Liver (tissue), 3 donors: ENCODE results near the gene RGS3.

Experiments
- FOXA2 ChIP-seq: IDR thresholded peaks from 2 replicates; pipeline ENCODE4 v1.6.1; 2016; ENCODE audit warnings: antibody characterized with exemption
- GABPA ChIP-seq, 2 donors: IDR thresholded peaks in 1 of 2; conservative IDR thresholded peaks in 1 of 2; 2 replicates each; pipeline ENCODE4 v1.6.1; 2016; ENCODE audit warnings: antibody characterized with exemption in 2 of 2, mild to moderate bottlenecking in 1 of 2, moderate library complexity in 1 of 2
- HNF4G ChIP-seq: IDR thresholded peaks from 2 replicates; pipeline ENCODE4 v1.6.1; 2016; ENCODE audit warnings: antibody characterized with exemption
- RAD21 ChIP-seq, 2 donors: IDR thresholded peaks; 2 replicates each; pipeline ENCODE4 v1.6.1; 2016; ENCODE audit warnings: antibody characterized with exemption in 2 of 2, mild to moderate bottlenecking in 2 of 2
- TF ChIP-seq, protein P1 (sequence below): fragments of 150-350 bp; IDR thresholded peaks from 2 replicates; pipeline ENCODE4 v1.5.1; 2017; ENCODE audit warnings: improper control_type of control experiment, low read depth, low read length; ENCODE audit not compliant: missing input control
- TF ChIP-seq, protein P2 (sequence below): IDR thresholded peaks from 2 replicates; pipeline ENCODE4 v1.6.1; 2016; ENCODE audit warnings: antibody characterized with exemption, mild to moderate bottlenecking
- TF ChIP-seq, protein P3 (sequence below): IDR thresholded peaks from 2 replicates; pipeline ENCODE4 v1.6.1; 2016; ENCODE audit warnings: antibody characterized with exemption
- donor health status: healthy.
- donor health status: healthy.

DNA sequence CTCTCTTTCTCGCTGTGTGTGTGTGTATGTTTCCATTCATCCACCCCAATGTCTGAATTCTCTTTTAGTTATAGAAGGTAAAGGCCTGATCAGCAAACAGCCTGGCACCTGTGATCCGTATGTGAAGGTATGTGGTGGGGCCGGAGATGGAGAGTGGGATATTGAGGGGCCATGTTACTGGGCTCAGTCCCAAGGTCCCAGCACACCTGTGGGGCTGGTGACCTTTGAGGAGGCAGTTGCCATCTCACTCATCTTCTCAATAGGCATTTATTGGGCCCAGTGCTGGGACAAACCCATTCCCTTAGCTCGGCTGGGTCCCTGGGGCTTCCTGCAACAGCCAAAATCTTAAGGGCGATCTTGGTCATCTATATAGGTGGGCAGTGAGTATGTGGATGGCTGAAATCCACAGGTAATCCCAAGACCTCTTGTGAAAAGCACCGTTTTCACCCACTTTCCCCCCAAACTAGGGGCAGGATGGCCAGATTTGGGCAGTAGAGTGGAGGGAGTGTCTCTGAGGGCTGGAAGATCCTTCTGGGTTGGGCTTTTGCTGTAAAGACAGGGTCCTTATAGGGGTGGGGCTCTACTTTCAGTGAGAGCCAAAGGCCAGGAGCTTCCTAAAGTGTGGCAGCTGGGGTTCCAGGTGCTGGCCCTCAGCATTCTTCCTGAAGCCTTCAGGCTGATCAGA lies 19.6 kb downstream of the RGS3 start:
- TF ChIP-seq, protein P1, sequence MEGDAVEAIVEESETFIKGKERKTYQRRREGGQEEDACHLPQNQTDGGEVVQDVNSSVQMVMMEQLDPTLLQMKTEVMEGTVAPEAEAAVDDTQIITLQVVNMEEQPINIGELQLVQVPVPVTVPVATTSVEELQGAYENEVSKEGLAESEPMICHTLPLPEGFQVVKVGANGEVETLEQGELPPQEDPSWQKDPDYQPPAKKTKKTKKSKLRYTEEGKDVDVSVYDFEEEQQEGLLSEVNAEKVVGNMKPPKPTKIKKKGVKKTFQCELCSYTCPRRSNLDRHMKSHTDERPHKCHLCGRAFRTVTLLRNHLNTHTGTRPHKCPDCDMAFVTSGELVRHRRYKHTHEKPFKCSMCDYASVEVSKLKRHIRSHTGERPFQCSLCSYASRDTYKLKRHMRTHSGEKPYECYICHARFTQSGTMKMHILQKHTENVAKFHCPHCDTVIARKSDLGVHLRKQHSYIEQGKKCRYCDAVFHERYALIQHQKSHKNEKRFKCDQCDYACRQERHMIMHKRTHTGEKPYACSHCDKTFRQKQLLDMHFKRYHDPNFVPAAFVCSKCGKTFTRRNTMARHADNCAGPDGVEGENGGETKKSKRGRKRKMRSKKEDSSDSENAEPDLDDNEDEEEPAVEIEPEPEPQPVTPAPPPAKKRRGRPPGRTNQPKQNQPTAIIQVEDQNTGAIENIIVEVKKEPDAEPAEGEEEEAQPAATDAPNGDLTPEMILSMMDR: no peak
- TF ChIP-seq GABPA (IDR thresholded peaks at IDR 0.05 in 1 of 2, conservative IDR thresholded peaks at IDR 0.05 in 1 of 2) (no peak), RAD21 (IDR thresholded peaks at IDR 0.05) (no peak), FOXA2 (no peak), HNF4G (no peak)
- TF ChIP-seq, protein P2, sequence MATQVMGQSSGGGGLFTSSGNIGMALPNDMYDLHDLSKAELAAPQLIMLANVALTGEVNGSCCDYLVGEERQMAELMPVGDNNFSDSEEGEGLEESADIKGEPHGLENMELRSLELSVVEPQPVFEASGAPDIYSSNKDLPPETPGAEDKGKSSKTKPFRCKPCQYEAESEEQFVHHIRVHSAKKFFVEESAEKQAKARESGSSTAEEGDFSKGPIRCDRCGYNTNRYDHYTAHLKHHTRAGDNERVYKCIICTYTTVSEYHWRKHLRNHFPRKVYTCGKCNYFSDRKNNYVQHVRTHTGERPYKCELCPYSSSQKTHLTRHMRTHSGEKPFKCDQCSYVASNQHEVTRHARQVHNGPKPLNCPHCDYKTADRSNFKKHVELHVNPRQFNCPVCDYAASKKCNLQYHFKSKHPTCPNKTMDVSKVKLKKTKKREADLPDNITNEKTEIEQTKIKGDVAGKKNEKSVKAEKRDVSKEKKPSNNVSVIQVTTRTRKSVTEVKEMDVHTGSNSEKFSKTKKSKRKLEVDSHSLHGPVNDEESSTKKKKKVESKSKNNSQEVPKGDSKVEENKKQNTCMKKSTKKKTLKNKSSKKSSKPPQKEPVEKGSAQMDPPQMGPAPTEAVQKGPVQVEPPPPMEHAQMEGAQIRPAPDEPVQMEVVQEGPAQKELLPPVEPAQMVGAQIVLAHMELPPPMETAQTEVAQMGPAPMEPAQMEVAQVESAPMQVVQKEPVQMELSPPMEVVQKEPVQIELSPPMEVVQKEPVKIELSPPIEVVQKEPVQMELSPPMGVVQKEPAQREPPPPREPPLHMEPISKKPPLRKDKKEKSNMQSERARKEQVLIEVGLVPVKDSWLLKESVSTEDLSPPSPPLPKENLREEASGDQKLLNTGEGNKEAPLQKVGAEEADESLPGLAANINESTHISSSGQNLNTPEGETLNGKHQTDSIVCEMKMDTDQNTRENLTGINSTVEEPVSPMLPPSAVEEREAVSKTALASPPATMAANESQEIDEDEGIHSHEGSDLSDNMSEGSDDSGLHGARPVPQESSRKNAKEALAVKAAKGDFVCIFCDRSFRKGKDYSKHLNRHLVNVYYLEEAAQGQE: no peak
- TF ChIP-seq, protein P3, sequence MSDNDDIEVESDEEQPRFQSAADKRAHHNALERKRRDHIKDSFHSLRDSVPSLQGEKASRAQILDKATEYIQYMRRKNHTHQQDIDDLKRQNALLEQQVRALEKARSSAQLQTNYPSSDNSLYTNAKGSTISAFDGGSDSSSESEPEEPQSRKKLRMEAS: no peak
